T-cell (primary cell): Measurements from ENCODE around the gene ICE1. TPM values are rescaled to one million over a fixed set of nuclear protein-coding genes. Genes with fewer than 3 reads are reported as not detected.
A peak's percentile ranks its signal among the peaks of the same experiment; 100 is the strongest.

Source experiments
- ATAC-seq, 4 experiments: fragments of 200-7000 bp in 3 of 4; fragments of 150-1000 bp in 1 of 4; cut with Tn5 transposase; replicated peaks in 1 of 4; 1 replicate in 3 of 4; 2 replicates in 1 of 4; pipeline ENCODE4 v1.10.0; 2021; ENCODE audit warnings: moderate library complexity in 3 of 4, mild to moderate bottlenecking in 2 of 4, moderate number of reproducible peaks in 1 of 4
- CTCF ChIA-PET, 2 donors: fragments of 300-600 bp; sonication (Branson Sonifier 250); formaldehyde crosslinking; loops; one replicate each; lab custom pipeline; 2022; ENCODE audit warnings: antibody characterized with exemption in 2 of 2; lab: Charles Lee
- POLR2A ChIA-PET, 2 donors: fragments of 300-600 bp; sonication (Branson Sonifier 250); formaldehyde crosslinking; loops; one replicate each; lab custom pipeline; 2022; ENCODE audit warnings: antibody characterized with exemption in 2 of 2; lab: Charles Lee
- DNase-seq, 35 experiments: peaks; one replicate each; pipeline versions ENCODE4 v3.0.0 to v3.0.0-alpha.2; 2013 to 2023
- H3K27ac ChIP-seq: one replicate; pipeline ENCODE4 v1.5.1; 2013; ENCODE audit warnings: low read length
- H3K27me3 ChIP-seq, 2 experiments: replicated peaks in 1 of 2; 1 replicate in 1 of 2; 2 replicates in 1 of 2; pipeline versions ENCODE4 v1.6.1 to v1.7.0; 2013; ENCODE audit warnings: low read length in 1 of 2, mixed read lengths in 1 of 2; ENCODE audit not compliant: control insufficient read depth in 2 of 2, insufficient read depth in 2 of 2; ENCODE audit errors: extremely low read depth in 1 of 2
- H3K36me3 ChIP-seq, 2 donors: 1 replicate in 1 of 2; 2 replicates in 1 of 2; pipeline versions ENCODE4 v1.6.1 to v1.7.0; 2013; ENCODE audit warnings: low read length in 1 of 2; ENCODE audit not compliant: control insufficient read depth in 2 of 2, insufficient read depth in 1 of 2; ENCODE audit errors: extremely low read depth in 1 of 2
- H3K4me1 ChIP-seq, 2 experiments: 1 replicate in 1 of 2; 2 replicates in 1 of 2; pipeline versions ENCODE4 v1.6.1 to v1.7.0; 2013; ENCODE audit warnings: low read length in 2 of 2, mixed read lengths in 1 of 2; ENCODE audit not compliant: insufficient read depth in 2 of 2, control insufficient read depth in 1 of 2; ENCODE audit errors: extremely low read depth in 1 of 2
- H3K4me3 ChIP-seq, 2 donors: 1 replicate in 1 of 2; 2 replicates in 1 of 2; pipeline versions ENCODE4 v1.5.1 to v1.7.0; 2013; ENCODE audit warnings: mild to moderate bottlenecking in 2 of 2, low read length in 1 of 2, moderate library complexity in 1 of 2; ENCODE audit not compliant: control insufficient read depth in 1 of 2; ENCODE audit errors: extremely low read depth in 1 of 2
- H3K9me3 ChIP-seq: 2 replicates; pipeline ENCODE4 v1.7.0; 2013
- H3K27ac Mint-ChIP-seq, 2 donors: one replicate each; pipeline ENCODE4 v1.8.0; 2020 to 2021; ENCODE audit warnings: mild to moderate bottlenecking in 2 of 2, mixed read lengths in 2 of 2
- H3K27me3 Mint-ChIP-seq, 2 donors: one replicate each; pipeline ENCODE4 v1.8.0; 2021 to 2022; ENCODE audit warnings: mixed read lengths in 2 of 2
- H3K36me3 Mint-ChIP-seq: one replicate; pipeline ENCODE4 v1.8.0; 2021; ENCODE audit warnings: mixed read lengths
- H3K4me1 Mint-ChIP-seq, 3 donors: one replicate each; pipeline ENCODE4 v1.8.0; 2020 to 2022; ENCODE audit warnings: mixed read lengths in 3 of 3, mild to moderate bottlenecking in 1 of 3
- H3K4me3 Mint-ChIP-seq, 3 donors: one replicate each; pipeline ENCODE4 v1.8.0; 2020 to 2022; ENCODE audit warnings: mild to moderate bottlenecking in 3 of 3, mixed read lengths in 3 of 3, moderate library complexity in 3 of 3
- H3K9me3 Mint-ChIP-seq, 3 donors: one replicate each; pipeline ENCODE4 v1.8.0; 2020 to 2022; ENCODE audit warnings: mixed read lengths in 3 of 3
- WGBS: methylation state at CpG from one replicate; pipeline ENCODE4 v1.1.5; 2013; ENCODE audit warnings: missing lambda C conversion rate; ENCODE audit not compliant: insufficient coverage; 5-methylcytosine and 5-hydroxymethylcytosine counted together
- total RNA-seq, 35 experiments: library from RNA in 6 of 35; stranded (reverse) in 6 of 35; fragments of 120-200 nt in 1 of 35; gene quantifications; one replicate each; pipeline versions ENCODE4 v1.2.1 to v1.2.4 and lab custom pipeline; 2013 to 2026

Gene ICE1
- 10 to 100 TPM; 37.3 to 42.9 (median 40.5) TPM for total RNA-seq
- total RNA-seq (2013) = 45.7 TPM
- 105 to 261 (median 186) reads per million in 29 experiments for total RNA-seq (lab: John Stamatoyannopoulos, UW)

DNA sequence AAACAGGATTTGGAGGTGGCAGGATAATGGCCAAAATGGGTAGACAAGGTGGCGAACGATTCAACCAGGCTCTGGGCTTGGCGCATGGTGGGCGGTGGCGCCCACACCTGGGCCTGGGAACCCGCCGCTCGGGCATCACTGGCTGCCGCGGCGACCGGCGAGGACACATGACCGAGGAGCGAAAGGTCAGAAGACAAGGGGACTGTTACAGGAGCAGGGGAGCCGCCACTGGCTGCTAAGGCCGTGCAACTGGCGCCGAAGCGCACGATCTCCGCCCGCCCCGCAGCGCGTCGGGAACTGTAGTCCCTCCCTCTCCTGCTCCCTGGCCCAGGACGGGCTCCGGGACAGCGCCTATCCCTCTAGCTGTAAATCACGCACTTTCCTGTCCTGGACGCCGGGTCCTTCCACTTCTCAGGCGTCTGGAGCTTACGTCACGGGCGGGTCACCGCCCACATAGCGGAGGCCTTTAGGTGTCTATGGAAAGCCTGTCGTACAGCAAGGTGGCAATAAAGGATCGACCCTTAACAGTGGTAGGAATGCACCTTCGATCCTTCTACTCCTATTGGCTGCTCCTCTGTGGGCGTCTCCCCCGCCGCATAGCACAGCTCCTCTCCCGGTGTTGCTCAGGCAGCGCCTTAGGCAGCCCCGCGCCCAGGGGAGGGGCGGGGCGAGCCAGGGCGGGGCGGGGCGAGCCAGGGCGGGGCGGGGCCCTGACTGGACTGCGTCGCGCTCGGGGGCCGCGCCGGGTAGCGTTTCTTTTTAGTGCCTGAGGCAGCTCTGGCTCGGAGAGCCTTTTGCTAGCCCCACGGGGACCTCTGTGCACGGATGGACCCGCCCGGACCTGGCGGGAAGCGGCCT, at the start of gene ICE1:
Gene ICE1 (plus strand): TSS at position 717 of the 858 bp plus-strand sequence. CDS start 239 bp downstream, outside the sequence.
- Histone ChIP-seq H3K4me1 (peaks cover 25 to 35% of the 10 kb centered on the region in 2 experiments), H3K36me3 (no peaks in the 10 kb centered on the region), H3K4me3 (peak within 1 kb of the TSS; percentile 70 to 91), H3K27ac (peak within 1 kb of the TSS; percentile 96), H3K27me3 (no peaks in the 10 kb centered on the region), H3K9me3 (no peaks in the 10 kb centered on the region)
- H3K27ac Mint-ChIP-seq = peak within 1 kb of the TSS; percentile 98 to 99
- ATAC-seq = peak; percentile 88 to 92 (median 90)
- H3K27me3 Mint-ChIP-seq = no peaks in the 10 kb centered on the region
- POLR2A ChIA-PET = interaction anchor here in 1 of 2 donors (1.0 to 1.4 kb wide), 2 partner anchors 1211 to 1291 kb away, joined by 3 to 7 read pairs; partner anchors contain the start of genes NSUN2, SRD5A1 and TENT4A
- WGBS = under 1% methylated on average over 71 of the region's 71 CpGs
- no peaks in the 10 kb centered on the region for H3K9me3 Mint-ChIP-seq
- H3K36me3 Mint-ChIP-seq = peaks cover 13% of the 10 kb centered on the region
- CTCF ChIA-PET = interaction anchor here in 1 of 2 donors (0.6 to 2.0 kb wide), 6 partner anchors 8 to 1211 kb away, joined by 3 to 6 read pairs (median 3); partner anchors contain the start of genes MED10, NSUN2 and SRD5A1
- H3K4me3 Mint-ChIP-seq = peak within 1 kb of the TSS in 2 of 3 donors; percentile 94 to 95
- H3K4me1 Mint-ChIP-seq = peaks cover 20 to 25% (median 22%) of the 10 kb centered on the region in 3 donors
- DNase-seq = peak; percentile 88 to 97 (median 93)

- no peak for DNase-seq
- no peaks in the 10 kb centered on the region for H3K9me3 ChIP-seq
- no peaks in the 10 kb centered on the region for H3K4me1 ChIP-seq
- CTCF ChIA-PET = no interaction called here
- Mint-ChIP-seq H3K4me3 (no peak overlapping the region), H3K9me3 (no peaks in the 10 kb centered on the region), H3K36me3 (no peaks in the 10 kb centered on the region), H3K27me3 (peaks cover 0 to 4% of the 10 kb centered on the region in 2 donors), H3K27ac (no peak overlapping the region), H3K4me1 (no peaks in the 10 kb centered on the region)
- 77% methylated on average over 6 of the region's 10 CpGs for WGBS
- POLR2A ChIA-PET = no interaction called here
- H3K4me3 ChIP-seq = no peak overlapping the region
- H3K27me3 ChIP-seq = no peaks in the 10 kb centered on the region
- no peak overlapping the region for H3K27ac ChIP-seq
- ATAC-seq = no peak
- H3K36me3 ChIP-seq = no peaks in the 10 kb centered on the region
Observed at GRCh38 chr5:5372930-5373329, 49.5 kb upstream of the ICE1 start.

GRCh38 chr5:5373351-5373989, 49.0 kb upstream of the ICE1 start:
- DNase-seq = no peak
- Mint-ChIP-seq H3K9me3 (no peaks in the 10 kb centered on the region), H3K27ac (no peak overlapping the region), H3K4me3 (no peak overlapping the region), H3K4me1 (no peaks in the 10 kb centered on the region), H3K27me3 (peaks cover 0 to 4% of the 10 kb centered on the region in 2 donors), H3K36me3 (no peaks in the 10 kb centered on the region)
- no peak overlapping the region for H3K4me3 ChIP-seq
- ChIA-PET CTCF (no interaction called here), POLR2A (no interaction called here)
- 100% methylated on average over 1 of the region's 2 CpGs for WGBS
- H3K9me3 ChIP-seq = no peaks in the 10 kb centered on the region
- no peak for ATAC-seq
- H3K4me1 ChIP-seq = no peaks in the 10 kb centered on the region
- H3K27ac ChIP-seq = no peak overlapping the region
- no peaks in the 10 kb centered on the region for H3K36me3 ChIP-seq
- H3K27me3 ChIP-seq = no peaks in the 10 kb centered on the region

- Histone ChIP-seq H3K36me3 (no peaks in the 10 kb centered on the region), H3K27me3 (no peaks in the 10 kb centered on the region), H3K4me3 (no peak overlapping the region), H3K9me3 (no peaks in the 10 kb centered on the region), H3K27ac (no peak overlapping the region), H3K4me1 (no peaks in the 10 kb centered on the region)
- H3K4me3 Mint-ChIP-seq = no peak overlapping the region
- peaks cover 0 to 4% of the 10 kb centered on the region in 2 donors for H3K27me3 Mint-ChIP-seq
- CTCF ChIA-PET = no interaction called here
- WGBS = 58% methylated on average over 2 of the region's 6 CpGs
- ATAC-seq = no peak
- no peaks in the 10 kb centered on the region for H3K9me3 Mint-ChIP-seq
- POLR2A ChIA-PET = no interaction called here
- H3K27ac Mint-ChIP-seq = no peak overlapping the region
- DNase-seq = no peak
- H3K36me3 Mint-ChIP-seq = no peaks in the 10 kb centered on the region
- no peaks in the 10 kb centered on the region for H3K4me1 Mint-ChIP-seq
Observed at GRCh38 chr5:5374009-5374715, 48.3 kb upstream of the ICE1 start.

GRCh38 chr5:5377780-5378179, 44.7 kb upstream of the ICE1 start:
- no peaks in the 10 kb centered on the region for H3K36me3 ChIP-seq
- Mint-ChIP-seq H3K9me3 (no peaks in the 10 kb centered on the region), H3K4me3 (no peak overlapping the region), H3K27me3 (peaks cover 2 to 4% of the 10 kb centered on the region in 2 donors), H3K27ac (no peak overlapping the region), H3K36me3 (no peaks in the 10 kb centered on the region), H3K4me1 (no peaks in the 10 kb centered on the region)
- CTCF ChIA-PET = interaction anchor here in 1 of 2 donors (0.5 kb wide), 1 partner anchor 89 kb away, joined by 3 read pairs; no protein-coding TSS in a partner anchor
- H3K27ac ChIP-seq = no peak overlapping the region
- POLR2A ChIA-PET = no interaction called here
- DNase-seq (no peak), ATAC-seq (no peak)
- no peak overlapping the region for H3K4me3 ChIP-seq
- H3K27me3 ChIP-seq = no peaks in the 10 kb centered on the region
- no peaks in the 10 kb centered on the region for H3K9me3 ChIP-seq
- no CpG with 5 or more reads among the region's 6 CpGs for WGBS
- no peaks in the 10 kb centered on the region for H3K4me1 ChIP-seq

GRCh38 chr5:5378531-5378930, 43.9 kb upstream of the ICE1 start:
- Histone ChIP-seq H3K4me3 (no peak overlapping the region), H3K27me3 (no peaks in the 10 kb centered on the region), H3K36me3 (no peaks in the 10 kb centered on the region), H3K4me1 (no peaks in the 10 kb centered on the region), H3K9me3 (no peaks in the 10 kb centered on the region), H3K27ac (no peak overlapping the region)
- Mint-ChIP-seq H3K36me3 (no peaks in the 10 kb centered on the region), H3K27ac (no peak overlapping the region), H3K9me3 (no peaks in the 10 kb centered on the region), H3K4me1 (no peaks in the 10 kb centered on the region), H3K4me3 (no peak overlapping the region), H3K27me3 (peaks cover 2 to 4% of the 10 kb centered on the region in 2 donors)
- WGBS = no CpG with 5 or more reads among the region's 3 CpGs
- no peak for DNase-seq
- ChIA-PET CTCF (no interaction called here), POLR2A (interaction anchor here in 1 of 2 donors (0.6 kb wide), 1 partner anchor 9 kb away, joined by 3 read pairs; no protein-coding TSS in a partner anchor)
- no peak for ATAC-seq
